NCI-H774 (cell line): ENCODE data around the gene SLC34A2.
"Not testable (repeated sequence)": the region's sequence is repeated elsewhere in the genome, so short reads cannot be mapped to it uniquely, and the experiment has no call there.

ENCODE experiments used
- DNase-seq: peaks from one replicate; lab custom pipeline; 2025; lab: John Stamatoyannopoulos, UW

The SLC34A2 gene, protein sequence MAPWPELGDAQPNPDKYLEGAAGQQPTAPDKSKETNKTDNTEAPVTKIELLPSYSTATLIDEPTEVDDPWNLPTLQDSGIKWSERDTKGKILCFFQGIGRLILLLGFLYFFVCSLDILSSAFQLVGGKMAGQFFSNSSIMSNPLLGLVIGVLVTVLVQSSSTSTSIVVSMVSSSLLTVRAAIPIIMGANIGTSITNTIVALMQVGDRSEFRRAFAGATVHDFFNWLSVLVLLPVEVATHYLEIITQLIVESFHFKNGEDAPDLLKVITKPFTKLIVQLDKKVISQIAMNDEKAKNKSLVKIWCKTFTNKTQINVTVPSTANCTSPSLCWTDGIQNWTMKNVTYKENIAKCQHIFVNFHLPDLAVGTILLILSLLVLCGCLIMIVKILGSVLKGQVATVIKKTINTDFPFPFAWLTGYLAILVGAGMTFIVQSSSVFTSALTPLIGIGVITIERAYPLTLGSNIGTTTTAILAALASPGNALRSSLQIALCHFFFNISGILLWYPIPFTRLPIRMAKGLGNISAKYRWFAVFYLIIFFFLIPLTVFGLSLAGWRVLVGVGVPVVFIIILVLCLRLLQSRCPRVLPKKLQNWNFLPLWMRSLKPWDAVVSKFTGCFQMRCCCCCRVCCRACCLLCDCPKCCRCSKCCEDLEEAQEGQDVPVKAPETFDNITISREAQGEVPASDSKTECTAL

DNA sequence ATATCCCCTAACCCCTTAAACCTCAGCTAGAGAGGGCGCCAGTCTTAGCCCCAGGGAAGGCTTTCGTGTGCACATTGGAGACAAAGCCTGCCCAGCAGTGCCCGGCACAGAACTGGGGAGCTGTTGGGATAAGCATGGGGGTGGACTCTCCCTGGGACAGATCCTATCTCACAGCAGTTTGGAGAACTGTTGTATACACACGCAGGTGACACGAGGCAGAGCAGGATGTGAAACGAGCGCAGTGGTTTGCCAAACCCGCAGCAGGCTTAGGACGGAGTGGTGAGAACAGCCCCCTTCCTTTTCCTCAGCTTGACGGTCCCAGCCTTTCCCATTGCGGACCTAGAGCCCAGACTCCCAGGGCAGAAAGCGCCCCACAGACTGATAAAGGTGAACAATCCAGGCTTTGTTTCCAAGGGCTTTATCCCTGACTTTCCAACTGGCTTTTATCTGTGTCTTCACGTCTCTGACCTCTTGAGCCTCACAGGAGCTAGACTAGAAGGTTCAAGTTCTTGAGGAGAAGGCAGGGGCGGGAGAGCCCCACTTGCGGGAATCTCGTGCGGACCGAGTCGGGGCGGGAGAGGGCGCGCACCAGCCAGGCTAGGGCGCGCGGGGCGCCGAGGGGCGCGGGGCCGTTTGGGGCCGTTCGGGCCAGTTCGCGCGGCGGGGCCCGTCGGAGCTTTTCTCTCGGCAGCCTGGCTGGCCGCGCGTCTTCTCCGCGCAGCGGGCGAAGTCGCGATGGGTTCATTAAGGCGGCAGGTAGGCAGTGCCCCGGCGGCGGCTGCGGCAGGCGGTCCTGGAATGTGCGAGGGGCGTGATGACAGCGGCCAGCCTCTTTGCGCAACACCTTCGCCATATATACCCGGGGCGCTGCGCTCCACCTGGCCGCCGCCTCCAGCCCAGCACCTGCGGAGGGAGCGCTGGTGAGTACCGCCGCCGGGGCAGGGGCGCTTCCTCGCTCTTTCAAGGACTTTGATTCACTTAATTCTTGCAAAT is at the start of gene SLC34A2:
Gene SLC34A2, plus strand, starts transcription at position 881 of the 993 bp plus-strand sequence. CDS start 6,650 bp downstream, outside the sequence.
- DNase-seq, result no peak

DNA sequence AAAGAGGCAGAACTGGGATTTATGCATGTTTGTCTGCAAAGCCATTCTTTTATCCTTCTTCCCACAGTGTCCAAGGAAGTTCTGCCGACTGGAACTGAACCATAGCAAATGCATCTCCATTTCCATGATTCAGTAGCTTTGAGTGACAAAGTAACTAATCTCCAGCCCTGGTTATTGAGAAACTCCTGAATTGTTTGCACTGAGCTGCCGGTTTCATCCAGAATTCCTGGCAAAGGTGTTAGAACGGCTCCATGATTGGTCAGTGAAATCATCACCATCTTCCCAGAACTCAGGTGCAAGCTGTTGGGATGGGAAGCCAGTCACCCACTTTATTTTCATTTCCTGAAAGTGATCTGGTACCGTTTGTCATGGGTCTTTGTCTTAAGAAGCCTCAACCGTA is 47.0 kb upstream of the SLC34A2 start:
- DNase-seq, result no peak

DNA sequence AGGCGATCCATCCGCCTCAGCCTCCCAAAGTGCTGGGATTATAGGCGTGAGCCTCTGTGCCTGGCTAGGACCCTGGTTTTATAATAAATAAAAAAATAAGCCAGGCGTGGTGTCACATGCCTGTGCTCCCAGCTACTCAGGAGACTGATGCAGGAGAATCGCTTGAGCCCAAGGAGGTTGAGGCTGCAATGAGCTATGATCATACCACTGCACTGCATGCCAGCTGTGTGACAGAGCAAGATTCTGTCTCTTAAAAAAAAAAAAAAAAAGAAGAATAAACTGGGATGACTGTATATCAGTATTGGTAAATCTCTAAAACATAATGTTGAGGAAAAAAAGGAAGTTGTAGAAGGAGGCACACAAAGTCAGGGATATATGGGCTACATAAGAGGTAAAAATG is 45.7 kb upstream of the SLC34A2 start:
- DNase-seq, result no peak

DNA sequence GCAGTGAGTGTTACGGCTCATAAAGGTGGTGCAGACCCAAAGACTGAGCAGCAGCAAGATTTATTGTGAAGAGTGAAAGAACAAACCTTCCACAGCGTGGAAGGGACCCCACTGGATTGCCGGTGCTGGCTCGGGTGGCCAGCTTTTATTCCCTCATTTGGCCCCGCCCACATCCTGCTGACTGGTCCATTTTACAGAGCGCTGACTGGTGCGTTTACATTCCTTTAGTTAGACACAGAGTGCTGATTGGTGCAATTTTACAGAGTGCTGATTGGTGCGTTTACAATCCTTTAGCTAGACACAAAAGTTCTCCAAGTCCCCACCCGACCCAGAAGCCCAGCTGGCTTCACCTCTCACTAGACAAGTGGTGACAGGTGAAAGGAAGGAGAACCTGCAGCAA is 42.0 kb upstream of the SLC34A2 start:
- not testable (repeated sequence) for DNase-seq

DNA sequence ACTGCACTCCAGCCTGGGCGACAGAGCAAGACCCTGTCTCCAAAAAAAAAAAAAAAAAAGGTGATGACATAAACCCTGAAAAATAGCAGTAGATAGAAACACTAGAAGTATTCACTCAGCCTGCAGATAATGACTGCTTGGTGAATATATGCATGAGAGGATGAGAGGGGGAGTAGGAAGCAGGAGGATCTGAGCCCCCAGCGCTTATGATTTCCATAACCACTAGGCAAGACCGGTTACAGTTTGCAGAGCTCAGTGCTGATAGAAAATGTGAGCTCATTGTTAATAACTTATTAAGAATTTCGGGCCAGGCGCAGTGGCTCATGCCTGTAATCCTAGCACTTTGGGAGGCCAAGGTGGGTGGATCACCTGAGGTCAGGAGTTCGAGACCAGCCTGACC is 40.8 kb upstream of the SLC34A2 start:
- no peak for DNase-seq

DNA sequence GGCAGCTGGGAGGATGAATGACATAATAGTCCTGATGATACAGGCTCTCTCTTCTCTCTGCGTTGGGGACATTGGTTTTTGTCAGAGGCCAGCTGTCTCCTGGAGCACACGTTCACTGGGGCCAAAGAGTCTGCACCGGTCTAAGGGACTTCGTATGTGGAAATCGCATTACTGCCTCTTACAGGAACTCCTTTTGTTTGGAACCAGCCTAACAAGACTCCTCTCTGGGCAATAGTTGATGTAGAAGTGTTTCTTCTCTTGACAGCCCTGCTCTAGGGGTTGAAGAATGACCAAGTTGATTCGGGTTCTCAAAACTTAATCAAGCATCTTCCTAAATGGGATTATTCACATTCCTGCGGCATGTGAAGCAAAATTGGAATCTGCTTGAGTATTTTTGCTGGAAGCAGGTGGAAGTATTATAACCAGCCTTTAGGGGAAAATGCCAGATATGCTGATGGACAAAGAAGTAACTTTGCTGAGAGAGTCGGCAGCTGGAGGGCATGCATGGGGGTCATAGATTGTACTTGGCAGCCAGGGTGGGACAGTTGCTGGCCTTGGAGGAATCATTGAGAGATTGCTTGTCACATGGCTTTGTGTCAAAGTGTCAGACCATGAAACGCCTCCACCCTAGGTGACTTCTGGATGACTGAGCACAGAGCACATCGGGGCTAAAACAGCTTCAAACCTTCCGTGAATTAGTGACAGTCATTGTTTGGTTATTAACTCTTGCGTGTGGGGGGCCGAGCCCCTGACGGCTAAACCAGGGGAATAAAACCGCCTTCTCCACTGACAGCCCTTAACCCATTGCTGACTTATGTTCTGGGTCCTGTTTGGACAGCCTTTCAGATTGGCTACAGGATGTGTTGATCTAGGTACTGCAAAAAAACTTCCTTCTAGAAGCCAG is 34.4 kb upstream of the SLC34A2 start:
- no peak for DNase-seq

DNA sequence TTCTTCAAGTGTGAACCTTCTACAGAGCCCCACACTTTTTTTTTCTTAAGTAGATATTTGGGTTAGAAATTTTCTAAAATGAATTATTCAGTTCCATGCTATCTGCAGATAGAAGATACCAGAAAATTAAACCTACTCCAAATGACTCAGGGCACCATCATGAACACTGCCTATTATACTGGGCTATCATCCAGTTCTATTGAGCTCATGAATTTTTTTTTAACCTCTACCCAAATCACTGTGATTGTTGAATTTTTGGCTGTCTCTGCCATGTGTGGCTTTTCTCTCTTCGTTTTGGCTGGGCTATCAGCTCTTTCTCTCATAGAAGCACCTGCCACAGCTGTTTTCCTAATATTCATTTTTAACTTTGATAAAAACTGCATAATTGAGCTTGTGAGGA is 31.0 kb upstream of the SLC34A2 start:
- no peak for DNase-seq

DNA sequence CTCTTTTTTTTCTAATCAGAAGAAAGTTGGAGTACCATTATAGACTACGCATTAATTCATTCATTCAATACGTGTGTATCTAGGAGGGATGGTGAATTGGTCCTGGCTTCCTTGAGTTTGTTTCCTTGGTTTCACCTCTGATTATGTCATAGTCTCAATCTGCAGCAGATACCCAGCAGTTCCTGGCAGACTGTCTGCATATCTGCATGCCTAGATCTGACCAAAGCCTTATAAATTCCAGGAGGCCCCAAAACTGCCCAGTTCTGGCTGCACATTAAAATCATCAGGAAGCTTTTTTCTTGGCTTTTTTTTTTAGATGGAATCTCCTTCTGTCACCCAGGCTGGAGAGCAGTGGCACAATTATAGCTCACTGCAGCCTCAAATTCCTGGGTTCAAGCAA is 27.2 kb upstream of the SLC34A2 start:
- no peak for DNase-seq

DNA sequence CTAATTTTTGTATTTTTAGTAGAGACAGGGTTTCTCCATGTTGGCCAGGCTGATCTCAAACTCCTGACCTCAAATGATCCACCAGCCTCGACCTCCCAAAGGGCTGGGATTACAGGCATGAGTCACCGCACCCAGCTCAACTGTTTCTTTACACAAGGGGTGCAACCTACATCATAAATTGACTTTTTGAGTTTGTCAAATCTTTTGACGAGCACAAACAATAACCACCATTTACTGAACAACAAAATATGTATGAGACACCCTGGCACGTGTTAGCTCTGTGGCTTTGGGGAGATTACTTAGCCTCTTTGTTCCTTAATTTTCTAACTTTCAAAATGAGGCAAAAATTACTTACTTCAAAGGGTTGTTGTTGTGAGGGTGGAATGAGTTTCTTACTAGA is 23.5 kb upstream of the SLC34A2 start:
- DNase-seq, result no peak

DNA sequence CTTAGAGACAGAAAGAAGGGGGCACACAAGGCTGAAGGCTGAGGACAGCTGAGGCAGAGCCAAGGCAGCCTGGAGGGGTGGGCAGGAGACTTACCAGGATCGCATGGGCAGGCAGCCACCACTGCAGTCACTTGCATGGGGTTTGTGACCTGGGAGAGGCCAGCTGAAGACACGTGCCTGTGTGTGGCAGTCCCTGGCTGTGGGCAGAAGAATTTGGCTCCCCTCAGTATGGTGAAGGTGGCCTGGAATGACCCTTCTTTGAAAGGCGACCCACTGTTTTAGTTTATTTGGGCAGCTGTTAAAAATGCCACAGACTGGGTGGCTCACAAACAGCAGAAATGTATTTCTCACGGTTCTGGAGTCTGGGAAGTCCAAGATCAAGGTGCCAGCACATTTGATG is 22.1 kb upstream of the SLC34A2 start:
- no peak for DNase-seq

DNA sequence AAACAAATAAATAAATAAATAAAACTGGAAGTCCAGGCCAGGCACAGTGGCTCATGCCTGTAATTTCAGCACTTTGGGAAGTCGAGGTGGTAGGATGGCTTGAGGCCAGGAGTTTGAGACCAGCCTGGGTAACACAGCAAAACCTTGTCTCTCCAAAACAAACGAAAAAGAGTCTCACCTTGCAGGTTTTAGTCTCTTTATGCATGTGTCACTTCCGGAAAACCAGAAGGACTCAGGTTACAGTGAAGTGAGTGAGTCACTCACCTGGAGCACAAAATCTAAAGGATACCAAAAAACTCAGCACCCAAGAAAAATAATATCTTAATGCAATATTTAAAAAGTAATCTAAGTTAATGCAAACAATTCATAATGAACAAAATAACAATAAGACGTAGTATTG is 20.1 kb upstream of the SLC34A2 start:
- no peak for DNase-seq

DNA sequence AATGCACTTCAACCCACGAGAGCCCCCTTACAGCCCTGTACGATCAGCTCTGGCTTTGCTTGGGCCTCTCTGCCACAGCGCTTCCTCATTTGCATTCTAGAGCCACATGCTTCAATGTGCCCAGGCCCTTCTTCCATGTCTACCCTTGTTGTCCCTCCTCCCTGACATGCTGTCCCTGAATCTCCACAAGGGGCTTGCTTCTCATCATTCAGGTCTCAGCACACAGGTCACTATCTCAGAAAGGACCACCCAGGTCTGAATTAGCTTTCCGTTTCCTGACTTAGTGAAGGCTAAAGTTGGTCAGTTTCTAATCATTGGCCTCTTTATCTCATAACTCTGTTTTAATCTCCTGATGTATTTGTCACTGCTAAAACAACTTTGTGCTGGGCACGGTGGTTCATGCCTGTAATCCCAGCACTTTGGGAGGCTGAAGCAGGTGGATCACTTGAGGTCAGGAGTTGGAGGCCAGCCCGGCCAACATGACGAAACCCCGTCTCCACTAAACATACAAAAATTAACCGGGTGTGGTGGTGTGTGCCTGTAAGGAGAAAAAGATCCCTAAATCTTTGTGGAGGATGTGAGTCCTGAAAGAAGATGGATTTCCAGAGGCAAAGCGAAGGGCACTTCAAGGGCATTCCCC is 17.9 kb upstream of the SLC34A2 start:
- no peak for DNase-seq

DNA sequence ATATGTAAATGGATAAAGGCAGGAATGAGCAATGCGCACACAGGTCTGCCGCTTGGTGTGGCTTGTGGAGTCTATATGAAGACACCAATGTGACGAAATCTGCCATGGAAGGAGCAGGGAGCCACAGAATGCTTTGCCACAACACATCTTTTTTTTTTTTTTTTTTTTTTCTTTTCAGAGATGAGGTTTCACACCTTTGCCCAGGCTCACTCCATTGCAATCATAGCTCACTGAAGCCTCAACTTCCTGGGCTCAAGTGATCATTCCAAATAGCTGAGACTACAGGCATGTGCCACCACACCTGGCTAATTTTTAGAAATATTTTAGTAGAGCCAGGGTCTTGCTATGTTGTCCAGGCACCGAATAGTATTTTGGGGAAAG is 17.4 kb upstream of the SLC34A2 start:
- DNase-seq, result no peak

DNA sequence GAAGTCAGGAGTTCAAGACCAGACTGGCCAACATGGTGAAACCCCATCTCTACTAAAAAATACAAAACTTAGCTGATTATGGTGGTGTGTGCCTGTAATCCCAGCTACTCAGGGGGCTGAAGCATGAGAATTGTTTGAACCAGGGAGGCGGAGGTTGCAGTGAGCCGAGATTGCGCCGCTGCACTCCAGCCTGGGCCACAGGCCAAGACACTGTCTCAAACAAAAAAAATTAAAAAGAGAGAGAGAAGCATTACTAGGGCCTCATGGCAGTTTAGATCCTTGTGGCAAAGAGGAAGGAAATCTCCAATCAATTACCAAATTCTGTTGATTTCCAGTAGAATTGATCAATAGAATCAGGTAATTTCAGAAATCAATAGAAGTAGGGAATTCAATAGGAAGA is 16.8 kb upstream of the SLC34A2 start:
- DNase-seq, result no peak

DNA sequence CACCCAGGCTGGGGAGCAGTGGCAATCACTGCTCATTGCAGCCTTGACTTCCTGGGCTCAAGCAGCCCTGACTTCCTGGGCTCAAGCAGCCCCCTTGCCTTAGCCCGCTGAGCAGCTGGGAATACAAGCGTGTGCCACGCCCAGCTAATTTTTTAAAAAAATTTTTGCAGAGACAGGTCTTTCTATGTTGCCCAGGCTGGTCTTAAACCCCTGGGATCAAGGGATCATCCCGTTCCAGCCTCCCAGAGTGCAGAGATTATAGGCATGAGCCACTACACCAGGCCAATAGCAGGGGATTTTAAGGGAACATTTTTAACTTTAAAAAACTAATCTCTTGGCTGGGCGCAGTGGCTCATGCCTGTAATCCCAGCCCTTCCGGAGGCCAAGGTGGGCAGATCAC is 5.3 kb upstream of the SLC34A2 start:
- no peak for DNase-seq

DNA sequence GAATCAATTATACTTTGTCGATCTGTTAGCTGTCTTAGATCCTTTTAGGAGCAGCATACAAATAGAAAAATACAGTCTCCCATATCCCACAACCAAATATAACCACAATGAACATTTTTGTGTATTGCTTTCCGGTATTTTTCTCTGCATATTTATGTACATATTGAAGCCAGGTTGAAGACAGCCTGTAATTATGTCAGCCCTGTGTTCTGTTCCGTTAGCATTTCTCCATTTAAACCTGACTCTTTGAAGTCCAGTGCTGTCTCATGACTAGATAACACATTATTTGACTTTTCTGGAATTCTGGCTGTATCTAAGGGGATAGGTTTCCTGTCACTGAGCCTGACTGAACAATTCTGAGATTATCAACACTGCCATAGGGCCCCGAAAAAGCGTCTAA is 4.0 kb upstream of the SLC34A2 start:
- no peak for DNase-seq

DNA sequence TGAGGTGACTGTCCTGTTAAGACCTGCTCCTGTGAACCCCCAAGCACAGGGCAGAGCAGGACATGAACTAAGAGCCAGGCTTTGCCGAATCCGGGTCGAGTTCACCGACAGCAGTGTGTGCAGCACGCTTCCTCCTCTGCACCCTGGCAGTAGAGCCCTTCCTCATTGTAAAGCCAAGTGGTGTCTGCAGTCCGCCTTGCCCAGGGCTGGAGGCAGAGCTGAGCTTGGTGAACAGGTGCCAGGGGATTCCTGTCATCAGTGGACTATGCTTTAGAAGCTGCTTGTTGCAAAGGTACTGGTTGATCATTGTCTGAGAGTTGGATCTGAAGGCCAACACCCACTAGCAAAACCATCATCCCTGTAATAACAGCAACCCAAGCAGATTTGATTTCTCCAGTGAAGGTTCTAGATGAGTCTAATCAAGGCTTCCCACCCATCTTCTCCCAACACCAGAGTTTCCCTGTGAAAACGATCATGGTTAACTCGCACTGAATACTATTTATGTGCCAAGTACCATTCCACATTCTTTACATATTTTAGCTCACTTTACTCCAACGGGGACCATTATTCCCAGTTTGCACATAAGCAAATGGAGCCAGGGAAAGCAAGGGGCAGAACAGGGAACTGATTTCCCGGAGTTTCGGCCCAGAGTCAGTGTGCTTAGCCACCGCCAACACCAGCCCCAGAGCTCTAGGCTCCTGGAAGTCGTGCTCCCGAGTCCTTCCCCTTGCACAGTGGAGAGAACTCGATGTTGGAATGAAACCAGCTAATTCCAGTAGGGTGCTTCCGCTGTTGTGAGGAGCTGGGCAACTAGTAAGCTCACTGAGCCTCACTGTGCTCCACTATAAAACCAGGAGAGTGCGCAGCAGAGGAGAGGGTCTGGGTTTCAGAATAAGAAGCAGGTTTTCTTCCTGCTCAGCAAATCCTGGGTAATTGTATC is 1.4 kb upstream of the SLC34A2 start:
- no peak for DNase-seq

DNA sequence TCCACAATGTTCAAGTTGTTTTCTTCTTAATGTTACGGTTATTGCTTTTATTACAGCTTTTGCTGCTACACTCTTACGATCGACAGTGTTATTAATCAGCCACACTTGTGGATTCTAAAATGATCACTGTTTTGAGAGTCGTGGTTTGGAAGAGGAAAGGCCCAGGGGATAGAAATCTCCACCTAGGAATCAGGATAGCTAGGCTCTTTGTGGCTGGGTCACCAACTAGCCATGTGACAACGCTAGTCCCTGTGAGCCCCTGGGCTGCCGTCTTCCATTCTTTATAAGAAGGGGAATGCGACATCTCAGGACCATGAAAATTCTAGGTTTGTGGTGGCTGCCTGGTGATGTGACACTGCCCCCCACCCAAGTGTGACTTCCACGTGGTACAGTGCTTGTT is 380 bp downstream of the SLC34A2 start:
- no peak for DNase-seq

DNA sequence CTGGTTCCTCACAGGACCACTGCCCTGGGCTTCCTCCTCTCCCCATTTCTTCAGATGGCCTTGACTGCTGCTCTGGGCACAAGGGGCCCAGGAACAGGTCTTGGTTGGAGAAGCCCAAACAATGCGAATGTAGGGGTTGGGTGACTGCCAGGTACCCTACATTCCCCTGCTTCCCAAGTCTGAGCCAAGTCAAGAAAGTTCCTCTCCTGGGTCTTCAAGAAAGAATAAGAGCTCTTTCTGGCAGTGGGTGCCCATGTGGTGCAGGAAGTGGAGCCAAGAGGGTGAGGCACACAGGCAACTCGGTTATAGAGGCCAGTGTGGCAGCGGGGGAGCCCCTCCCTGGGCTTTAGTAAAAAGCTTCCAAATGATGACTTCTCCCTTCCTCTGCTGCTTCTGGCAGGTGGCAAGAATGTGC is 2.7 kb downstream of the SLC34A2 start:
- no peak for DNase-seq

DNA sequence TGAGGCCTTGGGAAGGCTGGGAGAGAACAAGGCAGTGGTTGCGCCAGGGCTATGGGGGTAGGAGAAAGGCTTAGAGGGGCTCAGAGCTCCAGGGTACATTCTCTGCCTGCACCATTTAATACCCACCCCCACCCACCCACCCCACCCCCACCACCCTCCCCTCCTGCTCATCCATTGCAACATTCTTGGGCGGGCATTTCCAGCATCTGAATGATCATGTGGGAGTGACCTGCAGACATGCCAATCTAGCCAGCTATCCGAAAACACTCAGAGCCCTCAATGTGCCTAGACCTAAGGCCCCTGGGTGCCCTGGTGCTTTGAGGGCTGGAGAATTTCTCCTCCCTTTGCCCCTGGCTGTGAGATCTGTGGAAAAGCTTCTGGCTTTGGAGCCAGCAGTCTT is 3.1 kb downstream of the SLC34A2 start:
- no peak for DNase-seq
